Ovary (tissue), 9 donors: ENCODE results near the gene KCNMA1. TPM values are rescaled to one million over a fixed set of nuclear protein-coding genes. Genes with fewer than 3 reads are reported as not detected.

ENCODE experiments used
- DNase-seq, 5 donors: peaks; one replicate each; pipeline ENCODE4 v3.0.0-alpha.2; 2019 to 2020
- H3K27ac ChIP-seq, 2 donors: fragments of 200-600 bp; one replicate each; pipeline versions ENCODE4 v1.5.1 to v1.8.0; 2019 to 2022
- H3K27me3 ChIP-seq: fragments of 200-600 bp; one replicate; pipeline ENCODE4 v1.8.0; 2022
- H3K36me3 ChIP-seq: fragments of 200-600 bp; sonication (generic); one replicate; pipeline ENCODE4 v1.5.1; 2019
- H3K4me1 ChIP-seq: one replicate; pipeline ENCODE4 v1.8.1; 2013; ENCODE audit warnings: mild to moderate bottlenecking, moderate library complexity; ENCODE audit not compliant: insufficient read depth
- H3K4me3 ChIP-seq: fragments of 200-600 bp; sonication (generic); one replicate; pipeline ENCODE4 v1.5.1; 2017
- H3K9me3 ChIP-seq, 2 donors: fragments of 200-600 bp in 1 of 2; sonication (generic) in 1 of 2; one replicate each; pipeline versions ENCODE4 v1.5.1 to v1.8.1; 2013 to 2019; ENCODE audit warnings: mild to moderate bottlenecking in 1 of 2, moderate library complexity in 1 of 2
- CTCF ChIP-seq, 3 donors: fragments of 450-650 bp in 2 of 3; fragments of 200-600 bp in 1 of 3; IDR thresholded peaks; one replicate each; pipeline versions ENCODE4 v1.5.1 to v1.8.0; 2016 to 2022; ENCODE audit warnings: antibody characterized with exemption in 3 of 3, mild to moderate bottlenecking in 1 of 3
- EP300 ChIP-seq: sonication (generic); formaldehyde crosslinking; IDR thresholded peaks from one replicate; pipeline ENCODE4 v1.6.1; 2017; ENCODE audit warnings: antibody characterized with exemption
- POLR2A ChIP-seq: fragments of 450-650 bp; IDR thresholded peaks from one replicate; pipeline ENCODE4 v1.6.1; 2017; ENCODE audit warnings: antibody characterized with exemption, mild to moderate bottlenecking, moderate library complexity
- WGBS, 3 donors: extraction: QIAGEN DNeasy Blood & Tissue Kit in 1 of 3; methylation state at CpG; one replicate each; pipeline versions ENCODE4 v1.1.5 to v1.1.7; 2013 to 2017; 5-methylcytosine and 5-hydroxymethylcytosine counted together
- intact Hi-C, 4 donors: fragments of 100-400 bp; cut with DNase I; formaldehyde crosslinking; loops; one replicate each; pipeline versions ENCODE4 v1.11.0 to v1.15.1; 2022 to 2023
- polyA plus RNA-seq, 2 donors: library from polyadenylated mRNA; stranded (reverse); fragments of 200-250 nt in 1 of 2; fragments of 350-450 nt in 1 of 2; fragmentation: Illumina TruSeq in 1 of 2; extraction: RNeasy Lipid Tissue Mini Kit (QIAGEN cat#74804) in 1 of 2; gene quantifications; one replicate each; pipeline ENCODE4 v1.2.3, GENCODE V29; 2013 to 2014
- total RNA-seq, 7 donors: library from RNA; depleted of rRNA in 2 of 7; stranded (reverse); fragments of >200 nt in 2 of 7; fragmentation: NEBNext Ultra II Directional in 3 of 7; extraction: Animal tissue kit (Norgen Biotek cat#: 25700) in 3 of 7; gene quantifications; one replicate each; pipeline versions ENCODE4 v1.1.0 to v1.2.4, GENCODE V29; 2016 to 2023
- donor health status: DM: no; HTN: no; CAD: no; lungs with moderate emphysema.
- donor health status: DM: no; HTN: no; CAD: no.
- donor health status: Bipolar disorder and iron deficiency.
- donor health status: DM: yes; HTN: yes; CAD: no.
- donor health status: DM: no; HTN: no; CAD: no.
- donor health status: DM: yes; HTN: yes; CAD: no.

Gene KCNMA1
- total and polyA plus RNA-seq, 9 donors: 7.0 to 83.8 (median 25.1) TPM

- WGBS, 3 donors: 6 to 10% (median 6%) methylated on average over 4 of the region's 4 CpGs
- no peak overlapping the region for H3K4me3 ChIP-seq
- no peaks in the 10 kb centered on the region for H3K4me1 ChIP-seq
- H3K36me3 ChIP-seq: no peaks in the 10 kb centered on the region
- intact Hi-C loops: no loop called here
- H3K9me3 ChIP-seq: no peaks in the 10 kb centered on the region
- TF ChIP-seq POLR2A (no peak), EP300 (no peak), CTCF (IDR thresholded peaks at IDR 0.05) (no peak)
- DNase-seq: no peak
- no peak overlapping the region for H3K27ac ChIP-seq
- no peaks in the 10 kb centered on the region for H3K27me3 ChIP-seq
Measured at GRCh38 chr10:77021966-77022490, 615.6 kb downstream of the KCNMA1 start.

- no peak for DNase-seq
- H3K4me1 ChIP-seq: no peaks in the 10 kb centered on the region
- no peak overlapping the region for H3K27ac ChIP-seq
- H3K27me3 ChIP-seq: no peaks in the 10 kb centered on the region
- intact Hi-C loops: no loop called here
- no peak overlapping the region for H3K4me3 ChIP-seq
- TF ChIP-seq POLR2A (no peak), CTCF (IDR thresholded peaks at IDR 0.05) (no peak), EP300 (no peak)
- no peaks in the 10 kb centered on the region for H3K36me3 ChIP-seq
- WGBS, 3 donors: 88 to 93% (median 90%) methylated on average over 4 of the region's 4 CpGs
- no peaks in the 10 kb centered on the region for H3K9me3 ChIP-seq
Measured at GRCh38 chr10:77020426-77021040, 617.1 kb downstream of the KCNMA1 start.

GRCh38 chr10:77016855-77017254, 620.8 kb downstream of the KCNMA1 start:
- Histone ChIP-seq H3K27me3 (no peaks in the 10 kb centered on the region), H3K27ac (no peak overlapping the region), H3K4me1 (no peaks in the 10 kb centered on the region), H3K4me3 (no peak overlapping the region), H3K9me3 (no peaks in the 10 kb centered on the region), H3K36me3 (no peaks in the 10 kb centered on the region)
- no peak for DNase-seq
- 92 to 94% (median 93%) methylated on average over 4 of the region's 4 CpGs for WGBS, 3 donors
- no peak for TF ChIP-seq CTCF (IDR thresholded peaks at IDR 0.05)
- no peak for TF ChIP-seq POLR2A
- no peak for TF ChIP-seq EP300
- intact Hi-C loops: loop anchor here in 1 of 4 donors (10.0 kb wide), 1 partner anchor 1612 kb away; the partner anchor contains the start of gene ZNF503

GRCh38 chr10:77016278-77016815, 621.3 kb downstream of the KCNMA1 start:
- H3K4me3 ChIP-seq: no peak overlapping the region
- no peaks in the 10 kb centered on the region for H3K4me1 ChIP-seq
- WGBS, 3 donors: 85 to 92% (median 90%) methylated on average over 7 of the region's 7 CpGs
- intact Hi-C loops: loop anchor here in 1 of 4 donors (10.0 kb wide), 1 partner anchor 1612 kb away; the partner anchor contains the start of gene ZNF503
- H3K27me3 ChIP-seq: no peaks in the 10 kb centered on the region
- no peaks in the 10 kb centered on the region for H3K9me3 ChIP-seq
- no peak for DNase-seq
- no peaks in the 10 kb centered on the region for H3K36me3 ChIP-seq
- H3K27ac ChIP-seq: no peak overlapping the region
- TF ChIP-seq POLR2A (no peak), EP300 (no peak), CTCF (IDR thresholded peaks at IDR 0.05) (no peak)
